ENCODE measurements around the gene CHRND. TPM values are rescaled to one million over a fixed set of nuclear protein-coding genes. Genes with fewer than 3 reads are reported as not detected.

Gene CHRND
- total and polyA plus RNA-seq, 4 donors = not detected

DNA sequence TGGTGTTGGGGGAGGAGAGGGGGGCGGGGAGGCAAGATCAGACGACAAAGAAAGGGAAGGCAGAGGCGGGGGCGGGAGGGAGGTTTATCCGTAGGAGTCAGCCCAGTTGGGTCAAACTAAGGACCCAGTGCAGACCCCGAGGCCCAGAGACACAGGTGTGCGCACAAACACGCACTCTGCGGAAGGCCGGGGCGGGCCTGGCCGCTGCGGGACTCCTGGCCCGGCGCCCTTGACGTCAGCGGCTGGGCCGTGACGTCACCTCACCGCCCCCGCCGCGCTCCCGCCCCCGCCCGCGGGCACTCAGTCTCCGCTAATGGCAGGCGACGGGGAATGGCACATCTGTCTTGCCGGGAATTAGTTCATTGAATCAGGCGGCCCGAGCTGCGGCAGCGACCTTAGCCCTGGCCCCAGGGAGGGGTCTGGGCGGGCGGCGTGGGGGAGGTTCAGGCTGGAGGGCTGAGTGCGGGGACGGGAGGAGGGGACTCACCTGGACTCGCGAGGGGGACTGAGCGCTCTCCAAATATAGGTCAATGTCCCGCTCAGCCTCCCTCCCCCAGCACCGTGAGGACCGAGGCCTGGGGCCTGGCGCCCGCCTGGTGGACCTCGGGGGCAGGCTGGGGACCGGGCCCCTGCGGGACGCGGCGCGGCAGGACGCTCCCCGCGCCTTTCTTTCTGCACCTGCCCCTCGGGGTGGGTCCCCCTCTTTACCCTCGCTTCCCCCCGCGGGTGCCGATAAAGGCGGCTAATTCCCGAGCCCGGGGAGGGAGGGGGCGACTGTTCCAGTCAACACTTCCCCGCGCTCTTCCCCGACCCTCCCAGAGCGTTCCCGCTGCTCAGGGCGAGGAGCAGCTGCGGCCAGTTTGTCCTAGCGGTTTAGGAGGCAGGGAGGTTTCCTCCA lies 22.8 kb upstream of the CHRND start:
- TF ChIP-seq, protein P1, sequence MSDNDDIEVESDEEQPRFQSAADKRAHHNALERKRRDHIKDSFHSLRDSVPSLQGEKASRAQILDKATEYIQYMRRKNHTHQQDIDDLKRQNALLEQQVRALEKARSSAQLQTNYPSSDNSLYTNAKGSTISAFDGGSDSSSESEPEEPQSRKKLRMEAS (IDR thresholded peaks at IDR 0.05) = no peak
- TF ChIP-seq EGR1 (IDR thresholded peaks at IDR 0.05; ENCODE audit: low read depth in 2 of 2) (peak; percentile 73 to 86), FOXA2 (IDR thresholded peaks at IDR 0.05) (no peak), NR2F2 (IDR thresholded peaks at IDR 0.05) (no peak)
- Histone ChIP-seq H3K36me3 (ENCODE audit: control insufficient read depth in 4 of 4, insufficient read depth in 3 of 4, low read depth in 1 of 4, low read length in 3 of 4) (peaks cover 0 to 1% (median 0%) of the 10 kb centered on the region in 4 donors), H3K27ac (ENCODE audit: low read depth in 1 of 2, low read length in 2 of 2) (no peak overlapping the region), H3K27me3 (ENCODE audit: control insufficient read depth in 4 of 4, insufficient read depth in 4 of 4, low read length in 3 of 4) (no peaks in the 10 kb centered on the region), H3K4me3 (ENCODE audit: low read depth in 1 of 3, low read length in 3 of 3) (peak overlapping the region in 2 of 3 donors; percentile 6 to 39), H3K9me3 (ENCODE audit: control insufficient read depth in 4 of 4, low read length in 3 of 4) (no peaks in the 10 kb centered on the region), H3K9ac (ENCODE audit: low read depth in 1 of 2, low read length in 2 of 2) (no peak overlapping the region), H3K4me1 (ENCODE audit: control insufficient read depth in 4 of 4, insufficient read depth in 4 of 4, low read length in 3 of 4) (peaks cover 2 to 9% (median 5%) of the 10 kb centered on the region in 4 donors)
- 6% methylated on average over 75 of the region's 75 CpGs for WGBS
- DNase-seq (ENCODE audit: low spot score) = peak; percentile 40

DNA sequence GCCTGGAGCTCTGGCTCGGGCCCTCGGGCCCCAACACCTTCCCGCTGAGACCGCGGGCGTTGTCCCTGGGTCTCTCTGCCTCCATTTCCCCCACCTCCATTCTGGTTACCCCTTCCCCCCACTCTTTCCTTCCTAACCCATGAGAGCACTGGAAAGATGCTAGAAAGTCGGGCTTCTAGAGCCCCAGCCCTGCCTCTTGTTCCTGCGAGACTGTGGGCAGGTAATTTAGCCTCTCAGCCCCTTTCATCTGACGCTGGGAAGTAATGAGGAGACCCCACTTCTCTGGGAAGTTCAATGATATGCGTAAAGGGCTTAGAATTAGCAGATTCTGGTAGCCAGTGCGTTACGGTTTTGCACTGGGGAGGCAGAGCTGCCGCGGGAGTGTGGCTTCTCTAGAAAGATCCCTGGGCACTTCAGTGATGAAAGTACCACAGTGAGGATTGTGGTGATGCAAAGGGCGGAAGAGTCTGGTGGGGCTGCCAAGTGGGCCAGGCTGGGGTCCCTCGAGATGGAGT lies 22.1 kb upstream of the CHRND start:
- no peaks in the 10 kb centered on the region for H3K27me3 ChIP-seq (ENCODE audit: control insufficient read depth in 4 of 4, insufficient read depth in 4 of 4, low read length in 3 of 4)
- no peak overlapping the region for H3K4me3 ChIP-seq (ENCODE audit: low read depth in 1 of 3, low read length in 3 of 3)
- H3K27ac ChIP-seq (ENCODE audit: low read depth in 1 of 2, low read length in 2 of 2) = no peak overlapping the region
- H3K9ac ChIP-seq (ENCODE audit: low read depth in 1 of 2, low read length in 2 of 2) = no peak overlapping the region
- TF ChIP-seq RAD21 (IDR thresholded peaks at IDR 0.05) (no peak), RXRA (IDR thresholded peaks at IDR 0.05) (no peak)
- DNase-seq (ENCODE audit: low spot score) = no peak
- no peaks in the 10 kb centered on the region for H3K9me3 ChIP-seq (ENCODE audit: control insufficient read depth in 4 of 4, low read length in 3 of 4)
- peaks cover 0 to 1% (median 0%) of the 10 kb centered on the region in 4 donors for H3K36me3 ChIP-seq (ENCODE audit: control insufficient read depth in 4 of 4, insufficient read depth in 3 of 4, low read depth in 1 of 4, low read length in 3 of 4)
- WGBS = 44% methylated on average over 16 of the region's 16 CpGs
- peaks cover 2 to 9% (median 5%) of the 10 kb centered on the region in 4 donors for H3K4me1 ChIP-seq (ENCODE audit: control insufficient read depth in 4 of 4, insufficient read depth in 4 of 4, low read length in 3 of 4)

DNA sequence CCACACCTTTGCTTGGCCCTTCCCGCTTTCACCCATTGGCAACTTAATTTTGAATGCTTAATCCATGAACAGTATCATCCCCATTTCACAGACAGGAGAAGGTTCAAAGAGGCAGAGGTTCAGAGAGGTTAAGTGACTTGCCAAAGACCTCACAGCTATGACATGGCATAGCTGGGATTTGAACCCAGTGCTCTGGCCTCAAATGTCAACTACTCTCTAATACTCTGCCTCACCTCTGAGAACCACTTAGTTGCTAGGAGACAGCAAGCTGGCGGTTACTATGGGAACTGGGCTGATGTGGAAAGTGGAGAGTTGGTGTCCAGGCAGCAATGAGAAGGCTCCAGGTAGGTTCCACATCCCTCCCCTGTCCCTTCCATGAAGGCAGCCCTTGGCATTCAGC lies 21.5 kb upstream of the CHRND start:
- DNase-seq (ENCODE audit: low spot score) = no peak
- Histone ChIP-seq H3K9me3 (ENCODE audit: control insufficient read depth in 4 of 4, low read length in 3 of 4) (no peaks in the 10 kb centered on the region), H3K27ac (ENCODE audit: low read depth in 1 of 2, low read length in 2 of 2) (no peak overlapping the region), H3K4me3 (ENCODE audit: low read depth in 1 of 3, low read length in 3 of 3) (no peak overlapping the region), H3K27me3 (ENCODE audit: control insufficient read depth in 4 of 4, insufficient read depth in 4 of 4, low read length in 3 of 4) (no peaks in the 10 kb centered on the region), H3K4me1 (ENCODE audit: control insufficient read depth in 4 of 4, insufficient read depth in 4 of 4, low read length in 3 of 4) (peaks cover 2 to 9% (median 5%) of the 10 kb centered on the region in 4 donors), H3K36me3 (ENCODE audit: control insufficient read depth in 4 of 4, insufficient read depth in 3 of 4, low read depth in 1 of 4, low read length in 3 of 4) (peaks cover 0 to 1% (median 0%) of the 10 kb centered on the region in 4 donors), H3K9ac (ENCODE audit: low read depth in 1 of 2, low read length in 2 of 2) (no peak overlapping the region)
- WGBS = 86% methylated on average over 2 of the region's 2 CpGs
- TF ChIP-seq FOXA2 (IDR thresholded peaks at IDR 0.05) = no peak

DNA sequence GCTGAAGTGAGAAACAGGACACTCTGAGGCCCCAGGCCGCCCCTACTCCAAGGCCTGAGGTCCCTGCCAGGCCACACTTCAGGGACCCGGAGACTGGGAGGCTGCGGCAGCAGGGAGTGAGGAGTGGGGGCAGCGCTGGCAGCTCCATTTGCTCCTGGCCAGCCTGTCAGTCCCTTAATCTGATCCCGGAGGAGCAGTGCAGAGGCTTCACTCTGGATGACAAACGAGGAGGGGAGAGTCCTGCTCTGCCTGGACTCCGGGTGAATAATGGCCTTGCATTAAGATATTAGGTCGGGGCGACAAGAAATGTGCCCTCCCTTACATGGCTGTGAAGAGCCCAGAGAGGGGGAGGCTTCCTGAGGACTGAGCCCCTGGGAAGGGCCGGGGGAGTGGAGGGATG lies 20.1 kb upstream of the CHRND start:
- H3K4me3 ChIP-seq (ENCODE audit: low read depth in 1 of 3, low read length in 3 of 3) = no peak overlapping the region
- peaks cover 2 to 9% (median 5%) of the 10 kb centered on the region in 4 donors for H3K4me1 ChIP-seq (ENCODE audit: control insufficient read depth in 4 of 4, insufficient read depth in 4 of 4, low read length in 3 of 4)
- H3K27me3 ChIP-seq (ENCODE audit: control insufficient read depth in 4 of 4, insufficient read depth in 4 of 4, low read length in 3 of 4) = no peaks in the 10 kb centered on the region
- WGBS = 70% methylated on average over 10 of the region's 10 CpGs
- H3K27ac ChIP-seq (ENCODE audit: low read depth in 1 of 2, low read length in 2 of 2) = no peak overlapping the region
- no peak overlapping the region for H3K9ac ChIP-seq (ENCODE audit: low read depth in 1 of 2, low read length in 2 of 2)
- TF ChIP-seq, protein P2, sequence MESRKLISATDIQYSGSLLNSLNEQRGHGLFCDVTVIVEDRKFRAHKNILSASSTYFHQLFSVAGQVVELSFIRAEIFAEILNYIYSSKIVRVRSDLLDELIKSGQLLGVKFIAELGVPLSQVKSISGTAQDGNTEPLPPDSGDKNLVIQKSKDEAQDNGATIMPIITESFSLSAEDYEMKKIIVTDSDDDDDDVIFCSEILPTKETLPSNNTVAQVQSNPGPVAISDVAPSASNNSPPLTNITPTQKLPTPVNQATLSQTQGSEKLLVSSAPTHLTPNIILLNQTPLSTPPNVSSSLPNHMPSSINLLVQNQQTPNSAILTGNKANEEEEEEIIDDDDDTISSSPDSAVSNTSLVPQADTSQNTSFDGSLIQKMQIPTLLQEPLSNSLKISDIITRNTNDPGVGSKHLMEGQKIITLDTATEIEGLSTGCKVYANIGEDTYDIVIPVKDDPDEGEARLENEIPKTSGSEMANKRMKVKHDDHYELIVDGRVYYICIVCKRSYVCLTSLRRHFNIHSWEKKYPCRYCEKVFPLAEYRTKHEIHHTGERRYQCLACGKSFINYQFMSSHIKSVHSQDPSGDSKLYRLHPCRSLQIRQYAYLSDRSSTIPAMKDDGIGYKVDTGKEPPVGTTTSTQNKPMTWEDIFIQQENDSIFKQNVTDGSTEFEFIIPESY (IDR thresholded peaks at IDR 0.05) = no peak
- TF ChIP-seq FOXA1 (IDR thresholded peaks at IDR 0.05) = no peak
- no peak for TF ChIP-seq GABPA (IDR thresholded peaks at IDR 0.05 in 1 of 2, conservative IDR thresholded peaks at IDR 0.05 in 1 of 2)
- TF ChIP-seq FOXA2 (IDR thresholded peaks at IDR 0.05) = no peak
- no peak for TF ChIP-seq YY1 (IDR thresholded peaks at IDR 0.05)
- TF ChIP-seq, protein P3, sequence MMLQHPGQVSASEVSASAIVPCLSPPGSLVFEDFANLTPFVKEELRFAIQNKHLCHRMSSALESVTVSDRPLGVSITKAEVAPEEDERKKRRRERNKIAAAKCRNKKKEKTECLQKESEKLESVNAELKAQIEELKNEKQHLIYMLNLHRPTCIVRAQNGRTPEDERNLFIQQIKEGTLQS (IDR thresholded peaks at IDR 0.05) = no peak
- no peak for TF ChIP-seq TAF1 (conservative IDR thresholded peaks at IDR 0.05)
- no peak for TF ChIP-seq RAD21 (IDR thresholded peaks at IDR 0.05)
- TF ChIP-seq, protein P4, sequence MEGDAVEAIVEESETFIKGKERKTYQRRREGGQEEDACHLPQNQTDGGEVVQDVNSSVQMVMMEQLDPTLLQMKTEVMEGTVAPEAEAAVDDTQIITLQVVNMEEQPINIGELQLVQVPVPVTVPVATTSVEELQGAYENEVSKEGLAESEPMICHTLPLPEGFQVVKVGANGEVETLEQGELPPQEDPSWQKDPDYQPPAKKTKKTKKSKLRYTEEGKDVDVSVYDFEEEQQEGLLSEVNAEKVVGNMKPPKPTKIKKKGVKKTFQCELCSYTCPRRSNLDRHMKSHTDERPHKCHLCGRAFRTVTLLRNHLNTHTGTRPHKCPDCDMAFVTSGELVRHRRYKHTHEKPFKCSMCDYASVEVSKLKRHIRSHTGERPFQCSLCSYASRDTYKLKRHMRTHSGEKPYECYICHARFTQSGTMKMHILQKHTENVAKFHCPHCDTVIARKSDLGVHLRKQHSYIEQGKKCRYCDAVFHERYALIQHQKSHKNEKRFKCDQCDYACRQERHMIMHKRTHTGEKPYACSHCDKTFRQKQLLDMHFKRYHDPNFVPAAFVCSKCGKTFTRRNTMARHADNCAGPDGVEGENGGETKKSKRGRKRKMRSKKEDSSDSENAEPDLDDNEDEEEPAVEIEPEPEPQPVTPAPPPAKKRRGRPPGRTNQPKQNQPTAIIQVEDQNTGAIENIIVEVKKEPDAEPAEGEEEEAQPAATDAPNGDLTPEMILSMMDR (IDR thresholded peaks at IDR 0.05; ENCODE audit: low read depth, low read length, missing input control) = no peak
- TF ChIP-seq HNF4G (IDR thresholded peaks at IDR 0.05) = no peak
- TF ChIP-seq EGR1 (IDR thresholded peaks at IDR 0.05; ENCODE audit: low read depth in 2 of 2) = no peak
- no peak for TF ChIP-seq SP1 (IDR thresholded peaks at IDR 0.05)
- TF ChIP-seq NR2F2 (IDR thresholded peaks at IDR 0.05) = no peak
- DNase-seq (ENCODE audit: low spot score) = no peak
- H3K36me3 ChIP-seq (ENCODE audit: control insufficient read depth in 4 of 4, insufficient read depth in 3 of 4, low read depth in 1 of 4, low read length in 3 of 4) = peaks cover 0 to 1% (median 0%) of the 10 kb centered on the region in 4 donors
- no peaks in the 10 kb centered on the region for H3K9me3 ChIP-seq (ENCODE audit: control insufficient read depth in 4 of 4, low read length in 3 of 4)

Measured in liver (tissue), 9 donors.